ENCODE measurements around the gene ZDHHC19.

The ZDHHC19 gene

DNA sequence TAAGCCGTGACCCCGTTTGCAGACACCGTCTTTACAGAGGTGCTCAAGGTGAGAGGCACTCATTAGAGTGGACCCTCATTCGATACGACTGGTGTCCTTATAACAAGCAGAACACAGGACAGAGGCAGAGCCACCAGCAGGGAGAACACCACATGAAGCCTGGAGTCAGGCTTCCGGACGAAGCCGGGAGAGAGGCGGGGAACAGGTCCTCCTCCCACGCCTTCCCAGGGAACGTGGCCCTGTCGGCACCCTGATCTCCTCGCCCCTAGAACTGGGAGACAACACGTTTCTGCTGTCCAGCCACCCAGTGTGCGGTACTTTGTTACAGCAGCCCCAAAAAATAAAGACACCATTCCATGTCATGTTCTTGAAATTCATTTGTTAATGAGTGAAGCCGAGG lies 33.6 kb downstream of the ZDHHC19 start:
- no peaks in the 10 kb centered on the region for H3K36me3 ChIP-seq (replicated peaks; ENCODE audit: insufficient read depth, low read length)
- H4K20me1 ChIP-seq (ENCODE audit: insufficient read depth, low read length): no peaks in the 10 kb centered on the region
- H3K9me3 ChIP-seq (replicated peaks; ENCODE audit: insufficient read depth, low read length): no peaks in the 10 kb centered on the region
- H3K9ac ChIP-seq (ENCODE audit: low read length): no peak overlapping the region
- no peaks in the 10 kb centered on the region for H3K27me3 ChIP-seq (replicated peaks; ENCODE audit: insufficient read depth, low read length)
- H3F3A ChIP-seq (ENCODE audit: insufficient read depth, low read length): no peaks in the 10 kb centered on the region
- no peak overlapping the region for H3K4me3 ChIP-seq (ENCODE audit: low read length)
- no peak overlapping the region for H2AFZ ChIP-seq (ENCODE audit: low read length)
- no peaks in the 10 kb centered on the region for H3K4me1 ChIP-seq (ENCODE audit: low read length)
- no peak overlapping the region for H3K27ac ChIP-seq (ENCODE audit: low read length)
- H3K9me2 ChIP-seq (replicated peaks; ENCODE audit: insufficient read depth, low read length): no peaks in the 10 kb centered on the region
- no peak for DNase-seq
- no peaks in the 10 kb centered on the region for H3K79me2 ChIP-seq (ENCODE audit: low read length)
- TF ChIP-seq, protein P1, sequence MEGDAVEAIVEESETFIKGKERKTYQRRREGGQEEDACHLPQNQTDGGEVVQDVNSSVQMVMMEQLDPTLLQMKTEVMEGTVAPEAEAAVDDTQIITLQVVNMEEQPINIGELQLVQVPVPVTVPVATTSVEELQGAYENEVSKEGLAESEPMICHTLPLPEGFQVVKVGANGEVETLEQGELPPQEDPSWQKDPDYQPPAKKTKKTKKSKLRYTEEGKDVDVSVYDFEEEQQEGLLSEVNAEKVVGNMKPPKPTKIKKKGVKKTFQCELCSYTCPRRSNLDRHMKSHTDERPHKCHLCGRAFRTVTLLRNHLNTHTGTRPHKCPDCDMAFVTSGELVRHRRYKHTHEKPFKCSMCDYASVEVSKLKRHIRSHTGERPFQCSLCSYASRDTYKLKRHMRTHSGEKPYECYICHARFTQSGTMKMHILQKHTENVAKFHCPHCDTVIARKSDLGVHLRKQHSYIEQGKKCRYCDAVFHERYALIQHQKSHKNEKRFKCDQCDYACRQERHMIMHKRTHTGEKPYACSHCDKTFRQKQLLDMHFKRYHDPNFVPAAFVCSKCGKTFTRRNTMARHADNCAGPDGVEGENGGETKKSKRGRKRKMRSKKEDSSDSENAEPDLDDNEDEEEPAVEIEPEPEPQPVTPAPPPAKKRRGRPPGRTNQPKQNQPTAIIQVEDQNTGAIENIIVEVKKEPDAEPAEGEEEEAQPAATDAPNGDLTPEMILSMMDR (IDR thresholded peaks at IDR 0.05; ENCODE audit: low read length): no peak
- TF ChIP-seq EZH2phosphoT487 (IDR thresholded peaks at IDR 0.05; ENCODE audit: low read length) (no peak), EZH2 (optimal IDR thresholded peaks at IDR 0.05; ENCODE audit: low read depth, low read length) (no peak)
- no peak overlapping the region for H3K4me2 ChIP-seq (ENCODE audit: low read depth, low read length)

- no peak for DNase-seq
- Histone ChIP-seq H4K20me1 (ENCODE audit: insufficient read depth, low read length) (no peaks in the 10 kb centered on the region), H2AFZ (ENCODE audit: low read length) (no peak overlapping the region), H3K27ac (ENCODE audit: low read length) (no peak overlapping the region), H3K4me2 (ENCODE audit: low read depth, low read length) (no peak overlapping the region), H3K9ac (ENCODE audit: low read length) (no peak overlapping the region), H3F3A (ENCODE audit: insufficient read depth, low read length) (no peaks in the 10 kb centered on the region), H3K36me3 (replicated peaks; ENCODE audit: insufficient read depth, low read length) (no peaks in the 10 kb centered on the region), H3K4me3 (ENCODE audit: low read length) (no peak overlapping the region), H3K4me1 (ENCODE audit: low read length) (no peaks in the 10 kb centered on the region), H3K9me2 (replicated peaks; ENCODE audit: insufficient read depth, low read length) (no peaks in the 10 kb centered on the region), H3K79me2 (ENCODE audit: low read length) (no peaks in the 10 kb centered on the region), H3K27me3 (replicated peaks; ENCODE audit: insufficient read depth, low read length) (no peaks in the 10 kb centered on the region), H3K9me3 (replicated peaks; ENCODE audit: insufficient read depth, low read length) (no peaks in the 10 kb centered on the region)
- TF ChIP-seq, protein P1 (IDR thresholded peaks at IDR 0.05; ENCODE audit: low read length): no peak
- TF ChIP-seq EZH2phosphoT487 (IDR thresholded peaks at IDR 0.05; ENCODE audit: low read length): no peak
- TF ChIP-seq EZH2 (optimal IDR thresholded peaks at IDR 0.05; ENCODE audit: low read depth, low read length): no peak
These were observed 35.5 kb downstream of the ZDHHC19 start for GRCh38 chr3:196175722-196176121.

GRCh38 chr3:196175116-196175625 lies 36.0 kb downstream of the ZDHHC19 start:
- Histone ChIP-seq H3K27ac (ENCODE audit: low read length) (no peak overlapping the region), H3K4me2 (ENCODE audit: low read depth, low read length) (no peak overlapping the region), H3K9me2 (replicated peaks; ENCODE audit: insufficient read depth, low read length) (no peaks in the 10 kb centered on the region), H3K9ac (ENCODE audit: low read length) (no peak overlapping the region), H3K4me3 (ENCODE audit: low read length) (no peak overlapping the region), H2AFZ (ENCODE audit: low read length) (no peak overlapping the region), H4K20me1 (ENCODE audit: insufficient read depth, low read length) (no peaks in the 10 kb centered on the region), H3K9me3 (replicated peaks; ENCODE audit: insufficient read depth, low read length) (no peaks in the 10 kb centered on the region), H3K36me3 (replicated peaks; ENCODE audit: insufficient read depth, low read length) (no peaks in the 10 kb centered on the region), H3F3A (ENCODE audit: insufficient read depth, low read length) (no peaks in the 10 kb centered on the region), H3K79me2 (ENCODE audit: low read length) (no peaks in the 10 kb centered on the region), H3K27me3 (replicated peaks; ENCODE audit: insufficient read depth, low read length) (no peaks in the 10 kb centered on the region), H3K4me1 (ENCODE audit: low read length) (no peaks in the 10 kb centered on the region)
- TF ChIP-seq, protein P1 (IDR thresholded peaks at IDR 0.05; ENCODE audit: low read length): no peak
- TF ChIP-seq EZH2 (optimal IDR thresholded peaks at IDR 0.05; ENCODE audit: low read depth, low read length): no peak
- no peak for DNase-seq
